CMK (cell line): ENCODE results near the gene PCDHGB2.
"Not testable (repeated sequence)": the region's sequence is repeated elsewhere in the genome, so short reads cannot be mapped to it uniquely, and the experiment has no call there.

Source experiments
- DNase-seq: peaks from one replicate; pipeline ENCODE4 v3.0.0-alpha.2; 2010; ENCODE audit warnings: low read depth

PCDHGB2 gene

GRCh38 chr5:141349917-141350619 is 9.7 kb upstream of the PCDHGB2 start, which contains the start of gene PCDHGB1:
Gene PCDHGB1, plus strand, starts transcription at chr5:141350099. Its CDS starts 162 bp downstream, at chr5:141350261.
- DNase-seq = no peak

- DNase-seq = no peak
Measured at GRCh38 chr5:141351591-141351990, 8.2 kb upstream of the PCDHGB2 start.

- no peak for DNase-seq
Measured at GRCh38 chr5:141354900-141355469, 4.8 kb upstream of the PCDHGB2 start, which contains the start of gene PCDHGA4. Gene PCDHGA4, plus strand, starts transcription at chr5:141355021. Its CDS starts 87 bp downstream, at chr5:141355108.

GRCh38 chr5:141355641-141356040 is 4.2 kb upstream of the PCDHGB2 start:
- DNase-seq = no peak

GRCh38 chr5:141356133-141356532 is 3.7 kb upstream of the PCDHGB2 start:
- no peak for DNase-seq

GRCh38 chr5:141356950-141357349 is 2.8 kb upstream of the PCDHGB2 start:
- no peak for DNase-seq

GRCh38 chr5:141360685-141361084 is 891 bp downstream of the PCDHGB2 start:
- no peak for DNase-seq

GRCh38 chr5:141362719-141363118 is 2.9 kb downstream of the PCDHGB2 start:
- DNase-seq = no peak

- DNase-seq = no peak
Measured at GRCh38 chr5:141363952-141364660, 4.3 kb downstream of the PCDHGB2 start, which contains the start of gene PCDHGA5. Gene PCDHGA5, plus strand, starts transcription at chr5:141364162. Its CDS starts 169 bp downstream, at chr5:141364331.

- no peak for DNase-seq
Measured at GRCh38 chr5:141366016-141366896, 6.5 kb downstream of the PCDHGB2 start.

- no peak for DNase-seq
Measured at GRCh38 chr5:141369994-141370848, 10.4 kb downstream of the PCDHGB2 start, which contains the start of gene PCDHGB3. Gene PCDHGB3, plus strand, starts transcription at chr5:141370242. Its CDS starts 153 bp downstream, at chr5:141370395.

GRCh38 chr5:141371572-141372475 is 12.0 kb downstream of the PCDHGB2 start:
- DNase-seq = no peak

- DNase-seq = no peak
Measured at GRCh38 chr5:141373673-141374317, 14.0 kb downstream of the PCDHGB2 start, which contains the start of gene PCDHGA6. Gene PCDHGA6, plus strand, starts transcription at chr5:141373891. Its CDS starts 193 bp downstream, at chr5:141374084.

GRCh38 chr5:141374627-141375026 is 14.8 kb downstream of the PCDHGB2 start:
- DNase-seq = no peak

- DNase-seq = not testable (repeated sequence)
Measured at GRCh38 chr5:141375444-141376155, 15.8 kb downstream of the PCDHGB2 start.

GRCh38 chr5:141382469-141383294 is 22.9 kb downstream of the PCDHGB2 start, which contains the start of gene PCDHGA7:
Gene PCDHGA7, plus strand, starts transcription at chr5:141382742. Its CDS starts 158 bp downstream, at chr5:141382900.
- DNase-seq = no peak

GRCh38 chr5:141383345-141383744 is 23.6 kb downstream of the PCDHGB2 start:
- DNase-seq = no peak
